ENCODE measurements around the gene DMTF1.

DNA sequence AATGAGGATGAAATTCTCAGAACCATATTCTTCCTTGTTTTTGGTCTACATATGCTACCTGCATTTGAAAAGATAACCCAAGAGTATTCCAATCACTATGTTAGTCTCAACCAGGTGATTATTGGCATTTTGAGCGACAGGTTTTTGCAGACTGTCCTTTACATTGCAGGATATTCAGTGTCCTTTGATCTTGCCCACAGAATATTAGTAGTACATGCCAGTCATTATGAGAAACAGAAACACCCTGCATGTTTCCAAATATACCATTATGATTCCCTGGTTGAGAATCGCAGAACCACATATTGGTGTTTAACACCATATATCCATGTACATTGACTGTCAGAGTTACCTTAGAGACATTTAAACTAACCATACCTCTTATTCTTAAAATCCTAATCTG lies 36.7 kb downstream of the DMTF1 start:
- TF ChIP-seq POLR2AphosphoS5 (IDR thresholded peaks at IDR 0.05; ENCODE audit: low read depth, low read length): 0 out of 2 replicates have a peak, but pooled peaks have one; percentile 40
- no peak for TF ChIP-seq TAF1 (IDR thresholded peaks at IDR 0.05; ENCODE audit: low read depth, low read length)
- no peak for TF ChIP-seq POLR2A (IDR thresholded peaks at IDR 0.05; ENCODE audit: low read depth, low read length)

Data from GM12891 (cell line).